Activated gamma-delta T cell treated with Interleukin-2 at 50 U/mL for 16 hours (primary cell): Measurements from ENCODE around the gene PNPLA7.
"Not testable (repeated sequence)": the region's sequence is repeated elsewhere in the genome, so short reads cannot be mapped to it uniquely, and the experiment has no call there.

Experiments
- DNase-seq: peaks from one replicate; pipeline ENCODE4 v3.0.0-alpha.2; 2020

Gene PNPLA7

GRCh38 chr9:137411260-137411644, 138.9 kb downstream of the PNPLA7 start:
- no peak for DNase-seq

GRCh38 chr9:137410891-137411249, 139.3 kb downstream of the PNPLA7 start:
- no peak for DNase-seq

- DNase-seq, result not testable (repeated sequence)
These were observed 139.8 kb downstream of the PNPLA7 start for GRCh38 chr9:137410236-137410890.
